Measurements from ENCODE around the gene DPYD.

The DPYD gene

DNA sequence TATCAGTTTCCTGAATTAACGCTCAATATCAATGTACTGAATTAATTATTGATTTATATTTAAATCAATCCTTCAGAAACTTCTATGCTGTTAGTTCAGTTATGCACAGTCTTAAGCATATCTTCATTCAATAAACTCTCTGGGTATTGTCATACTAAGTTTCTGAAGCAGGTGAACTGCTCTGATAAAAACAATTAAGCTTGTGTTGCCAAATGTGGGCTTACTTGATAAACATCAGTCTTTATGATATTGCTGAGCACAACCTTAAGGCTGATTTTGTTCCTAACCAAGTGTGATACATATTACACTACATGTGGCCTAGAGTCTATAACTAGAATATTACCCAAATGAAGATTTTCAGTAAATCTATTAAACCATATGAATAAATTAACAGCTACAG is 67.6 kb downstream of the DPYD start:
- TF ChIP-seq, protein P1, sequence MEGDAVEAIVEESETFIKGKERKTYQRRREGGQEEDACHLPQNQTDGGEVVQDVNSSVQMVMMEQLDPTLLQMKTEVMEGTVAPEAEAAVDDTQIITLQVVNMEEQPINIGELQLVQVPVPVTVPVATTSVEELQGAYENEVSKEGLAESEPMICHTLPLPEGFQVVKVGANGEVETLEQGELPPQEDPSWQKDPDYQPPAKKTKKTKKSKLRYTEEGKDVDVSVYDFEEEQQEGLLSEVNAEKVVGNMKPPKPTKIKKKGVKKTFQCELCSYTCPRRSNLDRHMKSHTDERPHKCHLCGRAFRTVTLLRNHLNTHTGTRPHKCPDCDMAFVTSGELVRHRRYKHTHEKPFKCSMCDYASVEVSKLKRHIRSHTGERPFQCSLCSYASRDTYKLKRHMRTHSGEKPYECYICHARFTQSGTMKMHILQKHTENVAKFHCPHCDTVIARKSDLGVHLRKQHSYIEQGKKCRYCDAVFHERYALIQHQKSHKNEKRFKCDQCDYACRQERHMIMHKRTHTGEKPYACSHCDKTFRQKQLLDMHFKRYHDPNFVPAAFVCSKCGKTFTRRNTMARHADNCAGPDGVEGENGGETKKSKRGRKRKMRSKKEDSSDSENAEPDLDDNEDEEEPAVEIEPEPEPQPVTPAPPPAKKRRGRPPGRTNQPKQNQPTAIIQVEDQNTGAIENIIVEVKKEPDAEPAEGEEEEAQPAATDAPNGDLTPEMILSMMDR (IDR thresholded peaks at IDR 0.05; ENCODE audit: low read length) = no peak
- TF ChIP-seq EZH2 (optimal IDR thresholded peaks at IDR 0.05; ENCODE audit: low read depth, low read length) (no peak), EZH2phosphoT487 (IDR thresholded peaks at IDR 0.05; ENCODE audit: low read length) (no peak)

DNA sequence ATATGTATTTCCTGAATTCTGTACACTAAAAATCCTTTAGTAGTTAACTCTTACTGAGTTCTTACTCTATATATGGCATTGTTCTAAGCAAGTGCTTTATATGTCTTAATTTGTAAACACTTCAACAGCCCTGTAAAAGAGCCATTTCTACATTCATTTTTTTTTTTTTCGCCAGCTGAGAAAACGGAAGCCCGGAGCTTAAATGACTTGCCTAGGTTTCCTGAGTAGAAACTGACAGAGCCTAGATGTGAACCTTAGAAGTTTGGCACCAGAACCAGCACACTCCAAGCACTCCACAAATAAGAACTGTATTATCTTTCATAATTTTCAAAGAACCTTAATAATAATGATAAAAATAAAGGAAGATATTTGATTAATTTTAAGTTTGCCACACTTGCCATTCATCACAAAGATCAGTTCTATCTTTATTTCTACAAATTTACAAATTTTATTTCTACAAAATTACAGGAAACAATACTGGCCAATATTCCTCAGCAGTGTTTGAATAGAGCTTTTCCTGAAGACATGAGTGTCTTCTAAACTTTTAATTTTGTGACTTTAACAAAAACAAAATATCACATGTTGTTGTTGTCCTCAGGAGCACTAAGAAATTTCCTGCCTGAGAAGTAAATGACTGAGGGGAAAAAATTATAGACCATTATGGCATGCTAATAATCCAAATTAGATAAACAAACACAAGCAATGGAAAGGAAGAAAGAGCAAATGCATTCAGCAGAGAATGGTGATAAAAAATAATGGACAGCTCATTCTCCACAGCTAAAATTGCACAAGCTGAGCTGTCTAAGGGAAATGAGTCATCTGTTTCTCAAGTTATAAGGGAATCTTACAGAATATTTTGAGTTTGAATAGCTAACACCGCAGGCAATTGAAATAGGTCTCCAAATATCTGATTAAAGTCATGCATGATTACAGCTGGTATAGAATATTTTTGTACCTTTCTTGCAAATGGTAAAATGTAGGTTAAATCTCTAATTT is 71.2 kb downstream of the DPYD start:
- H3K9ac ChIP-seq (ENCODE audit: low read length) = peak overlapping the region; percentile 42; the same call in 1 of the 2 replicates

More for the DNA sequence above, 67.6 kb downstream of the DPYD start:
- no peak overlapping the region for H3K27ac ChIP-seq (ENCODE audit: low read length)
- H3K4me3 ChIP-seq (ENCODE audit: low read length) = no peak overlapping the region
- H3K4me1 ChIP-seq (ENCODE audit: low read length) = peaks cover 13% of the 10 kb centered on the region; the same call in 1 of the 2 replicates
- no peaks in the 10 kb centered on the region for H4K20me1 ChIP-seq (ENCODE audit: insufficient read depth, low read length)
- H3K79me2 ChIP-seq (ENCODE audit: low read length) = no peaks in the 10 kb centered on the region
- no peaks in the 10 kb centered on the region for H3K36me3 ChIP-seq (replicated peaks; ENCODE audit: insufficient read depth, low read length)
- no peak overlapping the region for H3K4me2 ChIP-seq (ENCODE audit: low read depth, low read length)
- DNase-seq = no peak
- no peak overlapping the region for H2AFZ ChIP-seq (ENCODE audit: low read length)
- H3K9me3 ChIP-seq (replicated peaks; ENCODE audit: insufficient read depth, low read length) = no peaks in the 10 kb centered on the region
- no peaks in the 10 kb centered on the region for H3K9me2 ChIP-seq (replicated peaks; ENCODE audit: insufficient read depth, low read length)
- no peak overlapping the region for H3K9ac ChIP-seq (ENCODE audit: low read length)
- H3K27me3 ChIP-seq (replicated peaks; ENCODE audit: insufficient read depth, low read length) = no peaks in the 10 kb centered on the region
- peaks cover 11% of the 10 kb centered on the region for H3F3A ChIP-seq (ENCODE audit: insufficient read depth, low read length)

DNA sequence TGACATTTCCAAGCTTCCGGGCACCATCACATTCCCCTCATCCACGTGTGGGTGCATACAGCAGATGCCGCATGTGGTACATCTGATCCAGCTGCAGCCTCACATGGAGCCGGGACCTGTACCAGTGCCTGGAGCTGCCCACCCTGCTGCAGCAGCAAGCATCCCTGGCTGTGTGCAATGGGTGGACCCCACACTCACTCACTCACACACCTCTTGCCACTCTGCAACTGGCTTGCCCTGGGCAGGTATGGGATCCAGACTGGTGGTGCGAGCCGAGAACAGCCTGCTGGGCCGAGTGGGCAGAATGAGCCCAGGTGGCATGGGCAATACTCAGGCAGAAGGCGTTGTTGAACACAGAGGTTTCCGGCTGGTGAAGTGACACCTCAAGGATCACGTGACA is 75.0 kb downstream of the DPYD start:
- Histone ChIP-seq H3K4me1 (ENCODE audit: low read length) (peaks cover 5% of the 10 kb centered on the region; the same call in 1 of the 2 replicates), H3K9me2 (replicated peaks; ENCODE audit: insufficient read depth, low read length) (no peaks in the 10 kb centered on the region), H3K4me3 (ENCODE audit: low read length) (no peak overlapping the region), H3K4me2 (ENCODE audit: low read depth, low read length) (no peak overlapping the region), H3K27ac (ENCODE audit: low read length) (no peak overlapping the region), H3K9ac (ENCODE audit: low read length) (no peak overlapping the region), H2AFZ (ENCODE audit: low read length) (no peak overlapping the region), H3K9me3 (replicated peaks; ENCODE audit: insufficient read depth, low read length) (no peaks in the 10 kb centered on the region), H3K27me3 (replicated peaks; ENCODE audit: insufficient read depth, low read length) (no peaks in the 10 kb centered on the region), H3K79me2 (ENCODE audit: low read length) (no peaks in the 10 kb centered on the region; the same call in 1 of the 2 replicates), H3F3A (ENCODE audit: insufficient read depth, low read length) (peaks cover 11% of the 10 kb centered on the region), H4K20me1 (ENCODE audit: insufficient read depth, low read length) (no peaks in the 10 kb centered on the region), H3K36me3 (replicated peaks; ENCODE audit: insufficient read depth, low read length) (no peaks in the 10 kb centered on the region)
- no peak for DNase-seq
- TF ChIP-seq, protein P1 (IDR thresholded peaks at IDR 0.05; ENCODE audit: low read length) = no peak
- no peak for TF ChIP-seq EZH2phosphoT487 (IDR thresholded peaks at IDR 0.05; ENCODE audit: low read length)

More for the DNA sequence above, 71.2 kb downstream of the DPYD start:
- Histone ChIP-seq H3K9me2 (replicated peaks; ENCODE audit: insufficient read depth, low read length) (no peaks in the 10 kb centered on the region), H2AFZ (ENCODE audit: low read length) (no peak overlapping the region), H4K20me1 (ENCODE audit: insufficient read depth, low read length) (no peaks in the 10 kb centered on the region), H3K36me3 (replicated peaks; ENCODE audit: insufficient read depth, low read length) (no peaks in the 10 kb centered on the region), H3K4me2 (ENCODE audit: low read depth, low read length) (peak overlapping the region; percentile 73), H3K4me1 (ENCODE audit: low read length) (peaks cover 13% of the 10 kb centered on the region; the same call in 1 of the 2 replicates), H3K27me3 (replicated peaks; ENCODE audit: insufficient read depth, low read length) (no peaks in the 10 kb centered on the region), H3K9me3 (replicated peaks; ENCODE audit: insufficient read depth, low read length) (no peaks in the 10 kb centered on the region), H3K79me2 (ENCODE audit: low read length) (no peaks in the 10 kb centered on the region; the same call in 1 of the 2 replicates), H3K4me3 (ENCODE audit: low read length) (peak overlapping the region; percentile 31; the same call in 1 of the 2 replicates), H3K27ac (ENCODE audit: low read length) (peak overlapping the region; percentile 71; the same call in 1 of the 2 replicates), H3F3A (ENCODE audit: insufficient read depth, low read length) (peaks cover 11% of the 10 kb centered on the region)
- peak; percentile 37 for DNase-seq
- TF ChIP-seq, protein P1 (IDR thresholded peaks at IDR 0.05; ENCODE audit: low read length) = no peak
- no peak for TF ChIP-seq EZH2 (optimal IDR thresholded peaks at IDR 0.05; ENCODE audit: low read depth, low read length)
- no peak for TF ChIP-seq EZH2phosphoT487 (IDR thresholded peaks at IDR 0.05; ENCODE audit: low read length)
